Choroid plexus epithelial cell (primary cell): Measurements from ENCODE around the gene ANKRD1.
A peak's percentile ranks its signal among the peaks of the same experiment; 100 is the strongest.
"Not testable (repeated sequence)": the region's sequence is repeated elsewhere in the genome, so short reads cannot be mapped to it uniquely, and the experiment has no call there.

ENCODE experiments used
- DNase-seq: peaks from one replicate; pipeline ENCODE4 v3.0.0-alpha.2; 2010; ENCODE audit warnings: low read depth
- H3K4me3 ChIP-seq: 2 replicates; pipeline ENCODE4 v1.5.1; 2011; ENCODE audit warnings: low read depth, mild to moderate bottlenecking, control low read depth, low read length, moderate library complexity
- CTCF ChIP-seq: conservative IDR thresholded peaks from 2 replicates; pipeline ENCODE4 v1.5.1; 2011; ENCODE audit warnings: low read depth, mild to moderate bottlenecking, control low read depth, inconsistent platforms, low read length, moderate library complexity

Gene ANKRD1

GRCh38 chr10:90912174-90912573 lies 8.7 kb downstream of the ANKRD1 start:
- H3K4me3 ChIP-seq = no peak overlapping the region
- TF ChIP-seq CTCF = no peak

GRCh38 chr10:90911133-90912051 lies 9.5 kb downstream of the ANKRD1 start:
- no peak overlapping the region for H3K4me3 ChIP-seq
- peak; percentile 85 for TF ChIP-seq CTCF
- DNase-seq = peak; percentile 89

More at GRCh38 chr10:90912174-90912573, 8.7 kb downstream of the ANKRD1 start:
- no peak for DNase-seq

GRCh38 chr10:90906596-90906995 lies 14.3 kb downstream of the ANKRD1 start:
- no peak for DNase-seq
- TF ChIP-seq CTCF = no peak
- no peak overlapping the region for H3K4me3 ChIP-seq

- no peak overlapping the region for H3K4me3 ChIP-seq
- no peak for TF ChIP-seq CTCF
- DNase-seq = no peak
These were observed 15.0 kb downstream of the ANKRD1 start for GRCh38 chr10:90905925-90906324.

GRCh38 chr10:90896916-90897315 lies 24.0 kb downstream of the ANKRD1 start:
- DNase-seq, H3K4me3 ChIP-seq: not testable (repeated sequence)

GRCh38 chr10:90893190-90893589 lies 27.7 kb downstream of the ANKRD1 start:
- DNase-seq = no peak
- no peak for TF ChIP-seq CTCF
- H3K4me3 ChIP-seq = no peak overlapping the region

GRCh38 chr10:90890347-90890746 lies 30.5 kb downstream of the ANKRD1 start:
- no peak overlapping the region for H3K4me3 ChIP-seq
- TF ChIP-seq CTCF = no peak
- DNase-seq = peak; percentile 42
